ENCODE data around the gene HECW1.

Gene HECW1

GRCh38 chr7:43531700-43532099 is 419.3 kb downstream of the HECW1 start:
- no peaks in the 10 kb centered on the region for H3K27me3 ChIP-seq (ENCODE audit: control insufficient read depth, insufficient read depth, low read length)
- H3K4me3 ChIP-seq (ENCODE audit: low read length): no peak overlapping the region
- peaks cover 3% of the 10 kb centered on the region for H3K4me1 ChIP-seq (ENCODE audit: control insufficient read depth, insufficient read depth, low read length)
- no peak overlapping the region for H3K9ac ChIP-seq (ENCODE audit: low read length)
- H3K36me3 ChIP-seq (ENCODE audit: control insufficient read depth, insufficient read depth, low read length): no peaks in the 10 kb centered on the region
- H3K27ac ChIP-seq (ENCODE audit: low read depth, low read length): no peak overlapping the region

- Histone ChIP-seq H3K27me3 (ENCODE audit: control insufficient read depth, insufficient read depth, low read length) (no peaks in the 10 kb centered on the region), H3K4me1 (ENCODE audit: control insufficient read depth, insufficient read depth, low read length) (peaks cover 3% of the 10 kb centered on the region), H3K4me3 (ENCODE audit: low read length) (no peak overlapping the region), H3K27ac (ENCODE audit: low read depth, low read length) (no peak overlapping the region), H3K36me3 (ENCODE audit: control insufficient read depth, insufficient read depth, low read length) (no peaks in the 10 kb centered on the region), H3K9ac (ENCODE audit: low read length) (no peak overlapping the region)
Observed at GRCh38 chr7:43533801-43534479, 421.5 kb downstream of the HECW1 start.

- Histone ChIP-seq H3K4me3 (ENCODE audit: low read length) (no peak overlapping the region), H3K27ac (ENCODE audit: low read depth, low read length) (no peak overlapping the region), H3K27me3 (ENCODE audit: control insufficient read depth, insufficient read depth, low read length) (no peaks in the 10 kb centered on the region), H3K36me3 (ENCODE audit: control insufficient read depth, insufficient read depth, low read length) (no peaks in the 10 kb centered on the region), H3K9ac (ENCODE audit: low read length) (no peak overlapping the region), H3K4me1 (ENCODE audit: control insufficient read depth, insufficient read depth, low read length) (peaks cover 3% of the 10 kb centered on the region)
Observed at GRCh38 chr7:43535031-43535451, 422.6 kb downstream of the HECW1 start.

GRCh38 chr7:43535810-43536585 is 423.6 kb downstream of the HECW1 start:
- no peak overlapping the region for H3K9ac ChIP-seq (ENCODE audit: low read length)
- H3K27ac ChIP-seq (ENCODE audit: low read depth, low read length): no peak overlapping the region
- H3K4me1 ChIP-seq (ENCODE audit: control insufficient read depth, insufficient read depth, low read length): peaks cover 3% of the 10 kb centered on the region
- H3K4me3 ChIP-seq (ENCODE audit: low read length): no peak overlapping the region
- no peaks in the 10 kb centered on the region for H3K27me3 ChIP-seq (ENCODE audit: control insufficient read depth, insufficient read depth, low read length)
- H3K36me3 ChIP-seq (ENCODE audit: control insufficient read depth, insufficient read depth, low read length): no peaks in the 10 kb centered on the region

- H3K27ac ChIP-seq (ENCODE audit: low read depth, low read length): no peak overlapping the region
- no peaks in the 10 kb centered on the region for H3K27me3 ChIP-seq (ENCODE audit: control insufficient read depth, insufficient read depth, low read length)
- no peak overlapping the region for H3K4me3 ChIP-seq (ENCODE audit: low read length)
- H3K4me1 ChIP-seq (ENCODE audit: control insufficient read depth, insufficient read depth, low read length): peaks cover 3% of the 10 kb centered on the region
- H3K36me3 ChIP-seq (ENCODE audit: control insufficient read depth, insufficient read depth, low read length): no peaks in the 10 kb centered on the region
- H3K9ac ChIP-seq (ENCODE audit: low read length): no peak overlapping the region
Observed at GRCh38 chr7:43536773-43537172, 424.3 kb downstream of the HECW1 start.

GRCh38 chr7:43537765-43538403 is 425.4 kb downstream of the HECW1 start:
- Histone ChIP-seq H3K27ac (ENCODE audit: low read depth, low read length) (no peak overlapping the region), H3K9ac (ENCODE audit: low read length) (no peak overlapping the region), H3K4me3 (ENCODE audit: low read length) (no peak overlapping the region), H3K4me1 (ENCODE audit: control insufficient read depth, insufficient read depth, low read length) (peaks cover 3% of the 10 kb centered on the region), H3K27me3 (ENCODE audit: control insufficient read depth, insufficient read depth, low read length) (no peaks in the 10 kb centered on the region), H3K36me3 (ENCODE audit: control insufficient read depth, insufficient read depth, low read length) (no peaks in the 10 kb centered on the region)

GRCh38 chr7:43538404-43538771 is 425.9 kb downstream of the HECW1 start:
- Histone ChIP-seq H3K4me3 (ENCODE audit: low read length) (no peak overlapping the region), H3K27ac (ENCODE audit: low read depth, low read length) (no peak overlapping the region), H3K27me3 (ENCODE audit: control insufficient read depth, insufficient read depth, low read length) (no peaks in the 10 kb centered on the region), H3K36me3 (ENCODE audit: control insufficient read depth, insufficient read depth, low read length) (no peaks in the 10 kb centered on the region), H3K9ac (ENCODE audit: low read length) (no peak overlapping the region), H3K4me1 (ENCODE audit: control insufficient read depth, insufficient read depth, low read length) (peaks cover 3% of the 10 kb centered on the region)

GRCh38 chr7:43540471-43540870 is 428.0 kb downstream of the HECW1 start:
- Histone ChIP-seq H3K27me3 (ENCODE audit: control insufficient read depth, insufficient read depth, low read length) (no peaks in the 10 kb centered on the region), H3K4me1 (ENCODE audit: control insufficient read depth, insufficient read depth, low read length) (no peaks in the 10 kb centered on the region), H3K4me3 (ENCODE audit: low read length) (no peak overlapping the region), H3K9ac (ENCODE audit: low read length) (no peak overlapping the region), H3K27ac (ENCODE audit: low read depth, low read length) (no peak overlapping the region), H3K36me3 (ENCODE audit: control insufficient read depth, insufficient read depth, low read length) (no peaks in the 10 kb centered on the region)

- no peaks in the 10 kb centered on the region for H3K4me1 ChIP-seq (ENCODE audit: control insufficient read depth, insufficient read depth, low read length)
- no peak overlapping the region for H3K27ac ChIP-seq (ENCODE audit: low read depth, low read length)
- no peaks in the 10 kb centered on the region for H3K36me3 ChIP-seq (ENCODE audit: control insufficient read depth, insufficient read depth, low read length)
- H3K27me3 ChIP-seq (ENCODE audit: control insufficient read depth, insufficient read depth, low read length): no peaks in the 10 kb centered on the region
- no peak overlapping the region for H3K9ac ChIP-seq (ENCODE audit: low read length)
- no peak overlapping the region for H3K4me3 ChIP-seq (ENCODE audit: low read length)
Observed at GRCh38 chr7:43542716-43543115, 430.3 kb downstream of the HECW1 start.

GRCh38 chr7:43546231-43546630 is 433.8 kb downstream of the HECW1 start:
- Histone ChIP-seq H3K36me3 (ENCODE audit: control insufficient read depth, insufficient read depth, low read length) (no peaks in the 10 kb centered on the region), H3K4me3 (ENCODE audit: low read length) (no peak overlapping the region), H3K27ac (ENCODE audit: low read depth, low read length) (no peak overlapping the region), H3K9ac (ENCODE audit: low read length) (no peak overlapping the region), H3K27me3 (ENCODE audit: control insufficient read depth, insufficient read depth, low read length) (no peaks in the 10 kb centered on the region), H3K4me1 (ENCODE audit: control insufficient read depth, insufficient read depth, low read length) (no peaks in the 10 kb centered on the region)

GRCh38 chr7:43550427-43550826 is 438.0 kb downstream of the HECW1 start:
- no peaks in the 10 kb centered on the region for H3K36me3 ChIP-seq (ENCODE audit: control insufficient read depth, insufficient read depth, low read length)
- no peak overlapping the region for H3K9ac ChIP-seq (ENCODE audit: low read length)
- H3K4me3 ChIP-seq (ENCODE audit: low read length): no peak overlapping the region
- no peaks in the 10 kb centered on the region for H3K4me1 ChIP-seq (ENCODE audit: control insufficient read depth, insufficient read depth, low read length)
- no peak overlapping the region for H3K27ac ChIP-seq (ENCODE audit: low read depth, low read length)
- no peaks in the 10 kb centered on the region for H3K27me3 ChIP-seq (ENCODE audit: control insufficient read depth, insufficient read depth, low read length)

GRCh38 chr7:43552122-43552521 is 439.7 kb downstream of the HECW1 start:
- Histone ChIP-seq H3K4me3 (ENCODE audit: low read length) (no peak overlapping the region), H3K4me1 (ENCODE audit: control insufficient read depth, insufficient read depth, low read length) (no peaks in the 10 kb centered on the region), H3K36me3 (ENCODE audit: control insufficient read depth, insufficient read depth, low read length) (no peaks in the 10 kb centered on the region), H3K27me3 (ENCODE audit: control insufficient read depth, insufficient read depth, low read length) (no peaks in the 10 kb centered on the region), H3K27ac (ENCODE audit: low read depth, low read length) (no peak overlapping the region), H3K9ac (ENCODE audit: low read length) (no peak overlapping the region)
